ENCODE measurements around the gene BCL2L13. TPM values are rescaled to one million over a fixed set of nuclear protein-coding genes. Genes with fewer than 3 reads are reported as not detected.

The BCL2L13 gene
- total RNA-seq, 1 experiment from 2014 or later, result 38.1 TPM

GRCh38 chr22:17613280-17613679 is 25.3 kb upstream of the BCL2L13 start:
- H3K36me3 Mint-ChIP-seq, result peaks cover 42% of the 10 kb centered on the region
- H3K4me3 Mint-ChIP-seq, result no peak overlapping the region
- no peaks in the 10 kb centered on the region for H3K4me1 Mint-ChIP-seq
- CTCF ChIA-PET, result no interaction called here
- TF ChIP-seq ZNF263 (CRISPR knock-in tag; IDR thresholded peaks at IDR 0.05; ENCODE audit: low read depth), result no peak
- no peak for TF ChIP-seq E2F5 (CRISPR knock-in tag; IDR thresholded peaks at IDR 0.05)
- TF ChIP-seq NFE2L1 (CRISPR knock-in tag; IDR thresholded peaks at IDR 0.05), result no peak
- TF ChIP-seq ZNF138 (CRISPR knock-in tag; conservative IDR thresholded peaks at IDR 0.05), result no peak
- TF ChIP-seq SP1 (CRISPR knock-in tag; conservative IDR thresholded peaks at IDR 0.05), result no peak
- TF ChIP-seq ZBTB21 (CRISPR knock-in tag; IDR thresholded peaks at IDR 0.05; ENCODE audit: borderline replicate concordance), result no peak
- TF ChIP-seq, protein P1, sequence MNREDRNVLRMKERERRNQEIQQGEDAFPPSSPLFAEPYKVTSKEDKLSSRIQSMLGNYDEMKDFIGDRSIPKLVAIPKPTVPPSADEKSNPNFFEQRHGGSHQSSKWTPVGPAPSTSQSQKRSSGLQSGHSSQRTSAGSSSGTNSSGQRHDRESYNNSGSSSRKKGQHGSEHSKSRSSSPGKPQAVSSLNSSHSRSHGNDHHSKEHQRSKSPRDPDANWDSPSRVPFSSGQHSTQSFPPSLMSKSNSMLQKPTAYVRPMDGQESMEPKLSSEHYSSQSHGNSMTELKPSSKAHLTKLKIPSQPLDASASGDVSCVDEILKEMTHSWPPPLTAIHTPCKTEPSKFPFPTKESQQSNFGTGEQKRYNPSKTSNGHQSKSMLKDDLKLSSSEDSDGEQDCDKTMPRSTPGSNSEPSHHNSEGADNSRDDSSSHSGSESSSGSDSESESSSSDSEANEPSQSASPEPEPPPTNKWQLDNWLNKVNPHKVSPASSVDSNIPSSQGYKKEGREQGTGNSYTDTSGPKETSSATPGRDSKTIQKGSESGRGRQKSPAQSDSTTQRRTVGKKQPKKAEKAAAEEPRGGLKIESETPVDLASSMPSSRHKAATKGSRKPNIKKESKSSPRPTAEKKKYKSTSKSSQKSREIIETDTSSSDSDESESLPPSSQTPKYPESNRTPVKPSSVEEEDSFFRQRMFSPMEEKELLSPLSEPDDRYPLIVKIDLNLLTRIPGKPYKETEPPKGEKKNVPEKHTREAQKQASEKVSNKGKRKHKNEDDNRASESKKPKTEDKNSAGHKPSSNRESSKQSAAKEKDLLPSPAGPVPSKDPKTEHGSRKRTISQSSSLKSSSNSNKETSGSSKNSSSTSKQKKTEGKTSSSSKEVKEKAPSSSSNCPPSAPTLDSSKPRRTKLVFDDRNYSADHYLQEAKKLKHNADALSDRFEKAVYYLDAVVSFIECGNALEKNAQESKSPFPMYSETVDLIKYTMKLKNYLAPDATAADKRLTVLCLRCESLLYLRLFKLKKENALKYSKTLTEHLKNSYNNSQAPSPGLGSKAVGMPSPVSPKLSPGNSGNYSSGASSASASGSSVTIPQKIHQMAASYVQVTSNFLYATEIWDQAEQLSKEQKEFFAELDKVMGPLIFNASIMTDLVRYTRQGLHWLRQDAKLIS (CRISPR knock-in tag; IDR thresholded peaks at IDR 0.05; ENCODE audit: borderline replicate concordance), result no peak
- TF ChIP-seq IRF1 (CRISPR knock-in tag; IDR thresholded peaks at IDR 0.05), result no peak
- no peak for TF ChIP-seq ZNF423 (CRISPR knock-in tag; IDR thresholded peaks at IDR 0.05)
- no peak for TF ChIP-seq MLX (CRISPR knock-in tag; IDR thresholded peaks at IDR 0.05)
- no peak for TF ChIP-seq GABPB1 (CRISPR knock-in tag; IDR thresholded peaks at IDR 0.05)
- TF ChIP-seq GTF2I (CRISPR knock-in tag; conservative IDR thresholded peaks at IDR 0.05), result no peak
- TF ChIP-seq ZNF416 (CRISPR knock-in tag; IDR thresholded peaks at IDR 0.05), result no peak
- no peak for TF ChIP-seq MYBL2 (CRISPR knock-in tag; IDR thresholded peaks at IDR 0.05)
- no peak for TF ChIP-seq NR1H2 (CRISPR knock-in tag; IDR thresholded peaks at IDR 0.05)
- TF ChIP-seq FOXK1 (CRISPR knock-in tag; IDR thresholded peaks at IDR 0.05), result no peak
- TF ChIP-seq, protein P2, sequence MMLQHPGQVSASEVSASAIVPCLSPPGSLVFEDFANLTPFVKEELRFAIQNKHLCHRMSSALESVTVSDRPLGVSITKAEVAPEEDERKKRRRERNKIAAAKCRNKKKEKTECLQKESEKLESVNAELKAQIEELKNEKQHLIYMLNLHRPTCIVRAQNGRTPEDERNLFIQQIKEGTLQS (CRISPR knock-in tag; conservative IDR thresholded peaks at IDR 0.05), result no peak
- H3K9me3 Mint-ChIP-seq, result no peaks in the 10 kb centered on the region
- DNase-seq (ENCODE audit: low spot score), result no peak
- no peak overlapping the region for H3K27ac Mint-ChIP-seq
- ATAC-seq, result no peak
- POLR2A ChIA-PET, result interaction anchor here (0.6 kb wide), 1 partner anchor 480 kb away, joined by 6 read pairs; no protein-coding TSS in a partner anchor
- no peaks in the 10 kb centered on the region for H3K27me3 Mint-ChIP-seq (ENCODE audit: low read depth)

DNA sequence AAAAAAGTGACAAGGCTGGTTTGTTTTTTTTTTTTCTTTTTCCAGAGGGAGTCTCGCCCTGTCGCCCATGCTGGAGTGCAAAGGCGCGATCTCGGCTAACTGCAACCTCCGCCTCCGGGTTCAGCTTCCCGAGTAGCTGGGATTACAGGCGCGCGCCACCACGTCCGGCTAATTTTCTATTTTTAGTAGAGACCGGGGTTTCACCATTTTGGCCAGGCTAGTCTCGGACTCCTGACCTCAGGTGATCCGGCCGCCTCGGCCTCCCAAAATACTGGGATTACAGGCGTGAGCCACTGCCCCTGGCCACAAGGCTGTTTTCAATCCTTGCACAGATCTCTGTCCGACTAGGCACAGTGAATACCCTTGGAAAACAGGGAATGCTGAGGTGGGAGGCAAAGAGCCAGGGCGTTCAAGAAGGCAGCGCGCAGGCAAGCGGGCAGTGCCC is 10.6 kb upstream of the BCL2L13 start:
- ATAC-seq (no peak), DNase-seq (ENCODE audit: low spot score) (no peak)
- peak overlapping the region; percentile 100 for H3K27ac Mint-ChIP-seq
- CTCF ChIA-PET, result interaction anchor here (0.6 kb wide), 1 partner anchor 99 kb away, joined by 3 read pairs; no protein-coding TSS in a partner anchor
- POLR2A ChIA-PET, result no interaction called here
- H3K4me3 Mint-ChIP-seq, result peak overlapping the region; percentile 97
- H3K9me3 Mint-ChIP-seq, result no peaks in the 10 kb centered on the region
- no peaks in the 10 kb centered on the region for H3K4me1 Mint-ChIP-seq
- no peaks in the 10 kb centered on the region for H3K27me3 Mint-ChIP-seq (ENCODE audit: low read depth)
- peaks cover 4% of the 10 kb centered on the region; the same call in 1 of the 2 replicates for H3K36me3 Mint-ChIP-seq
- TF ChIP-seq ELF4 (CRISPR knock-in tag; IDR thresholded peaks at IDR 0.05; ENCODE audit: low read depth), result no peak
- TF ChIP-seq TCF7 (CRISPR knock-in tag; IDR thresholded peaks at IDR 0.05; ENCODE audit: low read depth), result no peak
- TF ChIP-seq HMGXB4 (CRISPR knock-in tag; IDR thresholded peaks at IDR 0.05), result no peak
- TF ChIP-seq ZNF219 (CRISPR knock-in tag; IDR thresholded peaks at IDR 0.05; ENCODE audit: borderline replicate concordance), result no peak
- TF ChIP-seq SMAD4 (CRISPR knock-in tag; IDR thresholded peaks at IDR 0.05), result no peak
- TF ChIP-seq EMX1 (CRISPR knock-in tag; IDR thresholded peaks at IDR 0.05), result no peak
- TF ChIP-seq, protein P3, sequence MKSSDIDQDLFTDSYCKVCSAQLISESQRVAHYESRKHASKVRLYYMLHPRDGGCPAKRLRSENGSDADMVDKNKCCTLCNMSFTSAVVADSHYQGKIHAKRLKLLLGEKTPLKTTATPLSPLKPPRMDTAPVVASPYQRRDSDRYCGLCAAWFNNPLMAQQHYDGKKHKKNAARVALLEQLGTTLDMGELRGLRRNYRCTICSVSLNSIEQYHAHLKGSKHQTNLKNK (CRISPR knock-in tag; IDR thresholded peaks at IDR 0.05), result no peak
- no peak for TF ChIP-seq TEAD1 (CRISPR knock-in tag; IDR thresholded peaks at IDR 0.05)
- no peak for TF ChIP-seq TEAD4 (CRISPR knock-in tag; IDR thresholded peaks at IDR 0.05)
- TF ChIP-seq ZNF416 (CRISPR knock-in tag; IDR thresholded peaks at IDR 0.05), result no peak
